ENCODE results near the gene LHPP.
"Not testable (repeated sequence)": the region's sequence is repeated elsewhere in the genome, so short reads cannot be mapped to it uniquely, and the experiment has no call there.

LHPP gene

GRCh38 chr10:124436191-124436638, 25.4 kb upstream of the LHPP start:
- no peak for TF ChIP-seq CTCF (IDR thresholded peaks at IDR 0.05; ENCODE audit: low read depth, low read length, missing control alignments)
- in situ Hi-C loops (cut with HindIII; ENCODE audit: low pct_ligation_motif_present, low sequenced_read_pairs): no loop called here
- H3K36me3 ChIP-seq (replicated peaks): no peaks in the 10 kb centered on the region
- H3K27me3 ChIP-seq (replicated peaks): no peaks in the 10 kb centered on the region
- H3K27ac ChIP-seq: no peak overlapping the region
- H3K4me3 ChIP-seq (ENCODE audit: low read depth, low read length): no peak overlapping the region
- no peak for DNase-seq

- not testable (repeated sequence) for H3K36me3 ChIP-seq (replicated peaks)
These were observed 19.9 kb upstream of the LHPP start for GRCh38 chr10:124441694-124442093.

GRCh38 chr10:124446830-124447750, 14.5 kb upstream of the LHPP start:
- H3K27ac ChIP-seq: no peak overlapping the region
- in situ Hi-C loops (cut with HindIII; ENCODE audit: low pct_ligation_motif_present, low sequenced_read_pairs): no loop called here
- no peak for DNase-seq
- no peak overlapping the region for H3K4me3 ChIP-seq (ENCODE audit: low read depth, low read length)
- no peaks in the 10 kb centered on the region for H3K36me3 ChIP-seq (replicated peaks)
- peaks cover 64% of the 10 kb centered on the region for H3K27me3 ChIP-seq (replicated peaks)
- no peak for TF ChIP-seq CTCF (IDR thresholded peaks at IDR 0.05; ENCODE audit: low read depth, low read length, missing control alignments)

More at GRCh38 chr10:124441694-124442093, 19.9 kb upstream of the LHPP start:
- in situ Hi-C loops (cut with HindIII; ENCODE audit: low pct_ligation_motif_present, low sequenced_read_pairs); H3K27ac ChIP-seq; DNase-seq; H3K4me3 ChIP-seq (ENCODE audit: low read depth, low read length): not testable (repeated sequence)
- peaks cover 14% of the 10 kb centered on the region for H3K27me3 ChIP-seq (replicated peaks)

GRCh38 chr10:124447751-124448466, 13.7 kb upstream of the LHPP start:
- in situ Hi-C loops (cut with HindIII; ENCODE audit: low pct_ligation_motif_present, low sequenced_read_pairs): no loop called here
- Histone ChIP-seq H3K27ac (no peak overlapping the region), H3K4me3 (ENCODE audit: low read depth, low read length) (no peak overlapping the region), H3K36me3 (replicated peaks) (no peaks in the 10 kb centered on the region), H3K27me3 (replicated peaks) (peaks cover 64% of the 10 kb centered on the region)
- no peak for DNase-seq
- no peak for TF ChIP-seq CTCF (IDR thresholded peaks at IDR 0.05; ENCODE audit: low read depth, low read length, missing control alignments)

GRCh38 chr10:124448696-124449169, 12.9 kb upstream of the LHPP start:
- Histone ChIP-seq H3K36me3 (replicated peaks) (no peaks in the 10 kb centered on the region), H3K27me3 (replicated peaks) (peaks cover 68% of the 10 kb centered on the region), H3K27ac (no peak overlapping the region), H3K4me3 (ENCODE audit: low read depth, low read length) (no peak overlapping the region)
- in situ Hi-C loops (cut with HindIII; ENCODE audit: low pct_ligation_motif_present, low sequenced_read_pairs): no loop called here
- no peak for DNase-seq
- TF ChIP-seq CTCF (IDR thresholded peaks at IDR 0.05; ENCODE audit: low read depth, low read length, missing control alignments): peak; percentile 31
